ENCODE data around the gene PGLYRP4. TPM values are rescaled to one million over a fixed set of nuclear protein-coding genes. Genes with fewer than 3 reads are reported as not detected.

Gene PGLYRP4
- total RNA-seq, 2 experiments from 2014 or later = not detected

DNA sequence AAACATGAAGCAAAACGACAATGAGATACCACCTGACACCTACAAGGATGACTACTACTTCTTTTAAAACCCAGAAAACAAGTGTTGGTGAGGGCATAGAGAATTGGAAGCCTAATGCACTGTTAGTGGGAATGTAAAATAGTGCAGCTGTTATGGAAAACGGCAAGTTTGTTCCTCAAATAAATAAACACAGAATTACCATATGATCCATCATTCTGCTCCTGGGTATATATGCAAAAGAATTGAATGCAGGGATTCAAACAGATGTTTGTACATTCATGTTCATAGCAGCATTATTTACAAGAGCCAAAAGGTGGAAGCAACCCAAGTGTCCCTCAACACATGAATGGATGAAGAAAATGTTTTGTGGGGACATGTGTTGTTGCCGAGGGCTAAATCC lies 43.6 kb upstream of the PGLYRP4 start:
- Mint-ChIP-seq H3K4me1 (ENCODE audit: low read depth) (no peaks in the 10 kb centered on the region), H3K36me3 (ENCODE audit: low read depth) (no peaks in the 10 kb centered on the region), H3K27ac (no peak overlapping the region), H3K27me3 (peaks cover 6% of the 10 kb centered on the region), H3K9me3 (no peaks in the 10 kb centered on the region), H3K4me3 (no peak overlapping the region)
- DNase-seq = no peak
- no peak for ATAC-seq
- ChIA-PET POLR2A (no interaction called here), CTCF (no interaction called here)
- intact Hi-C loops (cut with micrococcal nuclease) = no loop called here
- TF ChIP-seq, protein P1, sequence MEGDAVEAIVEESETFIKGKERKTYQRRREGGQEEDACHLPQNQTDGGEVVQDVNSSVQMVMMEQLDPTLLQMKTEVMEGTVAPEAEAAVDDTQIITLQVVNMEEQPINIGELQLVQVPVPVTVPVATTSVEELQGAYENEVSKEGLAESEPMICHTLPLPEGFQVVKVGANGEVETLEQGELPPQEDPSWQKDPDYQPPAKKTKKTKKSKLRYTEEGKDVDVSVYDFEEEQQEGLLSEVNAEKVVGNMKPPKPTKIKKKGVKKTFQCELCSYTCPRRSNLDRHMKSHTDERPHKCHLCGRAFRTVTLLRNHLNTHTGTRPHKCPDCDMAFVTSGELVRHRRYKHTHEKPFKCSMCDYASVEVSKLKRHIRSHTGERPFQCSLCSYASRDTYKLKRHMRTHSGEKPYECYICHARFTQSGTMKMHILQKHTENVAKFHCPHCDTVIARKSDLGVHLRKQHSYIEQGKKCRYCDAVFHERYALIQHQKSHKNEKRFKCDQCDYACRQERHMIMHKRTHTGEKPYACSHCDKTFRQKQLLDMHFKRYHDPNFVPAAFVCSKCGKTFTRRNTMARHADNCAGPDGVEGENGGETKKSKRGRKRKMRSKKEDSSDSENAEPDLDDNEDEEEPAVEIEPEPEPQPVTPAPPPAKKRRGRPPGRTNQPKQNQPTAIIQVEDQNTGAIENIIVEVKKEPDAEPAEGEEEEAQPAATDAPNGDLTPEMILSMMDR (IDR thresholded peaks at IDR 0.05) = no peak

DNA sequence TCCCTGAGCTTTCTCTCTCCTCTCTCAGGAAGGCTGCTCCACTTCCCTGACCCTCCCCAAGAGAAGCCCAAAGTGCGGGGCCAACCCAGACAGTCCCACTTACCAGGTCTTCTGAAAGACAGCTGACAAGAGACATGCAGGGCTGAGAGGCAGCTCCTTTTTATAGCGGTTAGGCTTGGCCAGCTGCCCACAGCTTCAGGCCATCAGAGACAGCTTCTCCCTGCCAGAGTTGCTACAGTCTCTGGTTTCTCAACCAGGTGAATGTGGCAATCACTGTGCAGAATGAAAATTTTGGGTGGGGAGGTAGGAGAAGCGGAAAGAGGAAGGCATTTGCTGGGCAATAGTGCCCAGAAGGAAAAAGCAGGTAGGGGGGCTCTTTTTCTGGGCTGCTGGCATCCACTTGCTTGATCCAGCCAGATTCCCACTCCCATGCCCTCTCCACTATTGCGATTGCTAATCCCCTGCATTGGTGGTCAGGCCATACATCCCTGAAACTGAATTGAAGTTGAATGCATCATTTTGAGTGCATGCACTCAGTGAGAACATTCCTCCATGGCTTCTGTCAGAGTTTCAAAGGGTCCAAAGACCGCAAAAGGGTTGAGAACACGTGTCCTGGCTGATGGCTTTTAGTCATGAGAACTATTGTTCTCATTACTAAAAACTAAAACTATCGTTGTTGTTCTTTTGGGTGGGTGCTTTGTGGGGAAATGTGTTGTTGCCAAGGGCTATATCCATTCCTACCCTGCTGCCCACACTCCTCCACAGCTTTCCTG lies 42.5 kb upstream of the PGLYRP4 start, which contains the start of gene S100A8:
Gene S100A8 (minus strand): TSS at position 136 of the 773 bp plus-strand sequence. CDS start 538 bp downstream, outside the sequence.
- no peak within 1 kb of the TSS for H3K27ac Mint-ChIP-seq
- ATAC-seq = no peak
- intact Hi-C loops (cut with micrococcal nuclease) = no loop called here
- H3K36me3 Mint-ChIP-seq (ENCODE audit: low read depth) = no peaks in the 10 kb centered on the region
- peaks cover 6% of the 10 kb centered on the region for H3K27me3 Mint-ChIP-seq
- H3K4me3 Mint-ChIP-seq = no peak within 1 kb of the TSS
- ChIA-PET POLR2A (no interaction called here), CTCF (interaction anchor here (1.5 to 1.9 kb wide), 2 partner anchors 35 to 38 kb away, joined by 3 to 4 read pairs; no protein-coding TSS in a partner anchor)
- no peak for DNase-seq
- H3K4me1 Mint-ChIP-seq (ENCODE audit: low read depth) = no peaks in the 10 kb centered on the region
- TF ChIP-seq, protein P1 (IDR thresholded peaks at IDR 0.05) = no peak
- no peaks in the 10 kb centered on the region for H3K9me3 Mint-ChIP-seq

DNA sequence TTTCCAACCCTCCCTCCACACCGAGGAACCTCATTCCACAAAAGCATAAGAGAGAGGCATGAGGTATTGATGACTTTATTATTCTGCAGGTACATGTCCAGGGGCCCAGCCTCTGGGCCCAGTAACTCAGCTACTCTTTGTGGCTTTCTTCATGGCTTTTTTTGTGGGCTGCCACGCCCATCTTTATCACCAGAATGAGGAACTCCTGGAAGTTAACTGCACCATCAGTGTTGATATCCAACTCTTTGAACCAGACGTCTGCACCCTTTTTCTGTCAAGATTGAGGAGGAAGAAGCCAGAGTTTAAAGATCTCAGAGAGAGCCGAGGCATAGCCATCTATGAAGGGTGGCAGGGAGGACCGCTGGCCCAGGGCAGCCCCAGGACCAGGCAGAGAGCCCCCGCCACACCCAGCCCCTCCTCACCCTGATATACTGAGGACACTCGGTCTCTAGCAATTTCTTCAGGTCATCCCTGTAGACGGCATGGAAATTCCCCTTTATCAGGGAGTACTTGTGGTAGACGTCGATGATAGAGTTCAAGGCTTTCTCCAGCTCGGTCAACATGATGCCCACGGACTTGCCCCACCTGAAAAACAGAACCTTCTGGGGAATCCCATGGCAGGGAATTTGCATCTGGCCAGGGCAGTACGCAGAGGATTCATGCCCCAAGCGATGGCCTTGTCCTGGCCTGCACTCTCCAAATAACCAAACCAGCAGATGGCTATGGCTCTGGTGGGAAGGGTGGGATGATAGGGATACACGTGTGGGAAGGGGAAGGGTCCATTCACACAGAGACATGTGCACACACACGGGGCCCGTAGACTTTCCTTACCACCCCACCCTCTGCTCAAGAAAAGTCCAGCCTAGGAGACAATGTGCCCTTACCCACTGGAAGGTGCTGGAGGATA lies 41.6 kb upstream of the PGLYRP4 start:
- DNase-seq = no peak
- ChIA-PET POLR2A (no interaction called here), CTCF (interaction anchor here (1.5 to 1.9 kb wide), 2 partner anchors 34 to 38 kb away, joined by 3 to 4 read pairs; no protein-coding TSS in a partner anchor)
- ATAC-seq = no peak
- H3K9me3 Mint-ChIP-seq = no peaks in the 10 kb centered on the region
- no peak overlapping the region for H3K27ac Mint-ChIP-seq
- H3K4me3 Mint-ChIP-seq = no peak overlapping the region
- H3K4me1 Mint-ChIP-seq (ENCODE audit: low read depth) = no peaks in the 10 kb centered on the region
- H3K27me3 Mint-ChIP-seq = peaks cover 3% of the 10 kb centered on the region
- H3K36me3 Mint-ChIP-seq (ENCODE audit: low read depth) = no peaks in the 10 kb centered on the region
- intact Hi-C loops (cut with micrococcal nuclease) = no loop called here
- TF ChIP-seq, protein P1 (IDR thresholded peaks at IDR 0.05) = no peak

DNA sequence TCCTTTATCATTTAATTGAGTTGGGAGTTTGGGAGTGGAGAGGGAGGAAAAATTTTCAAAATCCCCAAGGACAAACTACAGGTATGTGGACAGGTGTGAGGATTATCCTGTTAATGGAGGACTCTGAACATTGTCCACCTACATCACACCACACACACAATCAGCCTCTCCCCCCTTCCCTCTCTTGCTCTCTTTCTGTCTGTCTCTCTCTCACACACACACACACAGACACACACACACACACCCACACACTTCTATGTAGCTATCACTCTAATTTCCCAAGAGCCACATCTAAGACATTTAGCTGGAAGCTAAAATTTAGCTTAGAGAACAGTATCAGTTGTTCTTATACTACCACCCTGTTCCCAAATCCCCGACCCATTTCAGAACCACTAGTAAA lies 40.8 kb upstream of the PGLYRP4 start:
- H3K4me3 Mint-ChIP-seq = no peak overlapping the region
- no peak overlapping the region for H3K27ac Mint-ChIP-seq
- ATAC-seq (no peak), DNase-seq (no peak)
- intact Hi-C loops (cut with micrococcal nuclease) = no loop called here
- ChIA-PET CTCF (interaction anchor here (1.9 kb wide), 1 partner anchor 37 kb away, joined by 4 read pairs; no protein-coding TSS in a partner anchor), POLR2A (no interaction called here)
- H3K4me1 Mint-ChIP-seq (ENCODE audit: low read depth) = no peaks in the 10 kb centered on the region
- TF ChIP-seq, protein P1 (IDR thresholded peaks at IDR 0.05) = no peak
- no peaks in the 10 kb centered on the region for H3K9me3 Mint-ChIP-seq
- H3K36me3 Mint-ChIP-seq (ENCODE audit: low read depth) = no peaks in the 10 kb centered on the region
- H3K27me3 Mint-ChIP-seq = peaks cover 3% of the 10 kb centered on the region

Measured in activated CD8-positive, alpha-beta T cell treated with anti-CD3 and anti-CD28 coated beads for 36 hours (primary cell).